ENCODE data around the gene TBC1D22A.
"Not testable (repeated sequence)": the region's sequence is repeated elsewhere in the genome, so short reads cannot be mapped to it uniquely, and the experiment has no call there.

The TBC1D22A gene

DNA sequence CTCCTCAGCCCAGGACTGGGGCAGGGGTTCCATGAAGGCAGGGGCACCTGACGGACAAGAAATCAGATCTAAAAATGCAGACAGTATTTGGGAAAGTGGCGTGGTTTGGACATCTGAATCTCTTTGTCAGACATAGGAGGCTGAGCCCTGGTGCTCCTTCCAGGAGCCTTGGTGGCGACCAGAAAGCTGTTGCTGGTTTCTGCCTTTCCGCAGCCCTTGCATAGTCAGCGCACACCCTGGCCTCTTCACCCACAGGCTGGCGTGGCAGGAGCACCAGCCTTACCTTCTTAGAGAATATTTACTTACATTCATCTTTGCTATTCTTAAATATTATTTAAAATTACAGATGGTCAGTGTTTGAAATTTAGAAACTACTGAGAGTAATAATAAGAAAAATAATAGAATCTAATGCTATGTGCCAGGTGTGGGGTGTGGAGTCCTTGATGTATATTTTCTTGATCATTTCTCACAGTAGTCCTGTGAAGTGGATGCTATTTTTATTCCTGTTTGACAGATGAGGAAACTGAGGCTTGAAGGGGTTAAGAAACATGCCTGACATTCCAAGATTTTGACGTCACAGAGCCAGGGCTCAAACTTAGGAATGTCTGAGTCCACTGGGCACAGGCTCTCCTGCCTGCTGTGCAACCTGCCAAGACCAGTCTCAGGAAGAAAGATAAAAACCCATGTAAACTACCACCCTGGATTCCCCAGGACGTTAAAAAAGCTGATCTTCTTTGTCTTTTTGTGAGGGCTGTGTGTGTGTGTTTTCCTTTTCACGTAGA lies 51.6 kb downstream of the TBC1D22A start:
- no peak for DNase-seq (ENCODE audit: low read depth)

DNA sequence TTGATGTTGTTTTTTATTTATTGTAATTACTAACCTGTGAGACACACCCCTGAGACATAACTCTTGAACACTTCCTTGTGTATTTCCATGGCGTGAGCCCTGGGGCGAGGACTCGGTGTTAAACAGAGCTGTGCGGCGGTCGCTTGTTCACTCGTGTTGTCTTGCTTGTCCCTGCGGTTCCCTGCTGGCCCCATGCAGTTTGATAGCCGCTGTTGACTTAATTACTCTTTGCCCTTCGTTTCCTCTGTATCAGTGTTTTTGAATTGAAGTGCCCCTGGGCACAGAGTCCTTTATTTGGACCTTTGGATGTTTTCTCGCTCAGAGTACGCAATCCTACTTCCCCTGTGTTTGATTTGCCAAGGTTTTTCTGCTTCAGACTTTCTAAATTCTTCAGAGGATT lies 52.7 kb downstream of the TBC1D22A start:
- no peak for DNase-seq (ENCODE audit: low read depth)

DNA sequence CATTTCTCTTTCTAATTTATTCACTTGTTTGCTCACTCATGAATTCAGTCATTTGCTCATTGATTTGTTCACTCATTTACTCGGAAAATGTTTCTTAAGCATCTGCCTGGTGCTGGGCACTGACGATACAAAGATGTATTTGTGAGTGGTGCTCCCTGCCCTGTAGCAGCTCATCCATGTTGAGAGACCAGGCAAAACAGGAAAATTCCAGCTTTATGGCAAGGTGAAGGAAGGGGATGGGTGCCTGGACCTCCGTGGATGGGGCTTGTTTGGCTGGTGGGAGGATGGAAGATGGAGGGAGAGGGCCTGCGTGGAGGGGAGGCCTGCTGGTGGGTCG lies 53.1 kb downstream of the TBC1D22A start:
- no peak for DNase-seq (ENCODE audit: low read depth)

DNA sequence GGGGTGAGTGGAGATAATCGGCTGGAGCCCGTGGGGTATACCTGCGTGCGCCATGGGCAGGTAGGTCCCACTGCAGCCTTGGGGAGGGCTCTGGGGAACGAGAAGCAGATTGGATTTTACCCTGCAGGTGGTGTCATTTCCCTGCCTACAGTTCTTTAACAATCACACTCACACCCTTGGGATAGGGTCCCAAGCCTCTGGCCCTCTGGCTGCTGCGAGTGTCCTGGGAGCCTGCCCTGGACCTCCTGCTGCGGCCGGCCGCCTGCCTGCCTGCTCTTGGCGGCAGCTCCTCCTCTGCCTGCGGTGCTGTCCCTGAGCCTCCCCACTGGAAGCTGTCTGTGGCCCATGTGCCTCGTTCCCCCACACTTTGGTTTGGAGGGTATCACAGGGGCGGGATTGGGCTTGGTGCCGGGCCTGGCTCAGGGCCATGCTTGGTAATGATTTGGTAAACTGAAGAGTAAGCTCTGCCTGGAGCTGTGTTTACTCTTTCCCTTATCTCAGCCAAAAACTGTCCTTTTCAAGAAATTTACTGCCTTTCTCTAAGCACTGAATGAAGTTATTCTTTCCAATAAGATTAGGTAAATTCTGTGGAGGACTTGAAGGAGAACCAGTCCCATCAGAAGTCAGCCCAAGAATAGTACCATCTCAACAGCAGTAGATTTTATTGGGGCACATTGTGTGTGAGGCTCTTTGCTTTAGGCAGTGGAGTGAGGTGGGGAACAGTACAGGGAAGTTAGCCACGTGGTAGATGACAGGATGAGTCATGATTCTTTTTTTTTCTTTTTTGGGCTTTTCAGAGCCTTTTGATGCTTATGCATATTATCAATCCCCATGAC lies 53.7 kb downstream of the TBC1D22A start:
- DNase-seq (ENCODE audit: low read depth) = no peak

DNA sequence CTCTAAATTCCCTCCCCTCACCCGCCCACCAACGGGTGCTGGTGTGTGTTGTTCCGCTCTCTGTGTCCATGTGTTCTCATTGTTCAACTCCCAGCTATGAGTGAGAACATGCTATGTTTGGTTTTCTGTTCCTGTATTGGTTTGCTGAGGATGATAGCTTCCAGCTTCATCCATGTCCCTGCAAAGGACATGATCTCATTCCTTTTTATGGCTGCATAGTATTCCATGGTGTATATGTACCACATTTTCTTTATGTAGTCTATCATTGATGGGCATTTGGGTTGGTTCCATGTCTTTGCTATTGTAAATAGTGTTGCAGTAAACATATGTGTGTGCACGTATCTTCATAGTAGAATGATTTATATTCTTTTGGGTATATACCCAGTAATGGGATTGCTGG lies 54.9 kb downstream of the TBC1D22A start:
- DNase-seq (ENCODE audit: low read depth) = not testable (repeated sequence)

DNA sequence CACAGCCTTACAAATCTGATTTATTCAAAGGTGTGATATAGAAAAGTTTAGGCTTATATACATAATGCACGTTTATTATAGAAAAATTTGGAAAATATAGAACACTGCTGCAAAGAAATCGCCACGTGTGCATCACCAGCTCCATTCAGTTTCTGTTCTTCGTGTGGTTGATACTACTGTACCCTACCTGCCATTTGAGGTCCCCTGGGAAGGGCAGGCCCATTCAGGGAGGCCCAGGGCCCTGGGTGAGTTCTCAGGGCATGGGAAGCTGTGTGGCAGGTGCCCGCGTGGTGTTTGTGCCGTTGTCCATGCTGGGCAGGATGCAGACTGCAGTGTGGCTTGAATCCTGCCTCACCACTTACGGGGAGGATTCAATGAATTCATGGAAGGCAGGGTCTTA lies 60.8 kb downstream of the TBC1D22A start:
- no peak for DNase-seq (ENCODE audit: low read depth)

DNA sequence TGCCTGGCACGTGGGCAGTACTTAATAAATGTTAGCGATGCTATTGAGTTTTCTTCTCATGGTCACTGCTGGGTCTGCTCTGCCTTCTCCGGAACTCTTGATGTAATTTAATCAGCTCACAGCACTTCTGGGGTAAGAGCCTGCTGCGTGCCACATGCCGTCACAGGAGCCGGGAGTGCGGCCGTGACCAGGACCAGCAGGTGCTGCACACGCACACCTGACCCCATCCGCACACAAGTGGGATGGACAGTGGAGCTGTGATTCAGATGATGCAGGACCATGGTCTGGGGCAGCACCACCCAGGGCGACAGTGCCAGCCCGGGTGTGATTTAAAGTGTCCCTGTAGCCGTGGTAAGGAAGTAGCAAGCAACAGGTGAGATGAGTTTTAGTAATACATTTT lies 61.2 kb downstream of the TBC1D22A start:
- DNase-seq (ENCODE audit: low read depth) = no peak

DNA sequence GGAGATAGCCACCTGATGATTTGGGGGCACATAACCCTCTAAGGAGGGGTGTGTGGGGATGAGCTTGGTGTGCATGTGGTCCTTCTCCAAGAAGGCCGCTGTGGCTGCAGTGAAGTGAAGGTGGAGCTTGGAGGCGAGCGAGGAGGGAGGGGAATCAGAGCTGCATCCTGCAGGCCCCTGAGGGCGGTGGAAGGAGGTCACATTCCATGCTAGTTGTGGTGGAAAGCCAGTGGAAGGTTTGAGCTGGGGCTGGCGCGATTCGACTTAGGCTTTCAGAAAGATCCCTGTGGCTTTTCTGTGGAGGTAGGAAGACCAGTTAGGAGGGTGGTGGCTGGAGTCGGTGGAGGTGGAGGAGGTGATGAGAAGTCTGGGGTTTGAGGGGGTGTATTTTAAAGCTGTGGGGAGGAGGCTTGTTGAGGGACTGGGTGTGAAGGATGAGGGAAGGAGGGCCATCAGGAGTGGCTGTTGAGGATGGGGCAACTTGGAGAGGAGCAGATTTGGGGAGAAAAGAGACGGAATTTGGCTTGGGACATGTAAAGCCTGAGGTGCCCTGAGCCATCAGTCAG lies 62.0 kb downstream of the TBC1D22A start:
- no peak for DNase-seq (ENCODE audit: low read depth)

DNA sequence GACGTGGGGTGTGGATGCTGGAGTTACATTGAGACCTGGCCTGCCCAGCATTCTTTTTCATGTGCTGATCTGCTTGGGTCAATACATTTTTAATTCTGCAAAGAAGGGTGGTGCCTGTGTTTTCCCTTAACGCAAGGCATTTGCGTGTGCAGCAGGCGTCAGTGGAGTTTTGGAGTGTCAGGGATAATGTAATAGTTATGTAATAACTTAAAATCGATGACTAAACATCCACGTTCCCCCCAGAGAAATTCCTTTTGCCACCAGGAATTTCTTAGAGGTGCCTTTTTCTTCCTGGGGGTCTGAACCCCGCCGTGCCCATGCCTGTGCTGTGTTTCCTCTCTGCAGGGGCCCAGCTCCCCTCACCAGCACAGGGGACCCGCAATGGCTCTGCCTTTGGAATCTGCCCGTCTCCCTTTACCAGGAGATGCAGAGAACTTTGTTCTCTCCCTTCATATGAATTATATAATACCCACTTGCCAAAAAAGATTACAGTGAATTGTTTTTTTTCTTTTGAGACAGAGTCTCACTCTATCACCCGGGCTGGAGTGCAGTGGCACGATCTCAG lies 62.6 kb downstream of the TBC1D22A start:
- DNase-seq (ENCODE audit: low read depth) = no peak

DNA sequence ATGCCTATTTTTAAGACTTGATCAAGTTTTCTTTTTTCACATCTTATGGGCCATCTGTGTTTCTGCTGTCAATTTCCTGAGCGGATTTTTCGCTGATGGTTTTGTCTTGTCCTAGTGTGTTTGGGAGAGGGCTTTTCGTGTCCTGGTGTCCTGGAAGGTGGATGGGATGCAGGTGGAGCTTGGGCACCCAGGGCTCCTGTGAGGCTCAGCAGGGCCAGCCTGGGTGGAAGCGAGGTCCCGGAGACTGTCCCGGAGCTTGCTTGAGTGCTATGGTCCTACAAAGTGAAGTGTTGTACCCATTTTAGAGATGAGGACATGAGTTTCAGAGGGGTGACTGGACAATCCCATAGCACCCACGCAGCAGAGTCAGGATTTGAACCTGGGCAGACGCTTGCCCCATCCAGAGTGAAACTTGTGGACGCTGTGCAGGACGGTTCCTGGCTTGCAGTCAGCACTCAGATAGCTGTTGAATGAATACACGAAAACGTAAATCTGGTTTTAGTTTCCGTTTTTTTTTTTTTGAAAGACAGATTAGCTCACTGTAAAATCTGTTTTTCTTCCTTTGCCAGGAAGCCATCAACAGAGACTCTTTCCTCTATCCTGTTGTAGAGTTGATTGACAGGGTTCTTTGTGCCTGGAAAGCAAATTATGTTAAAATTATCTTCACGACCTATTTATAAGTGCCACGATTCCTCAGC lies 64.1 kb downstream of the TBC1D22A start:
- DNase-seq (ENCODE audit: low read depth) = no peak

DNA sequence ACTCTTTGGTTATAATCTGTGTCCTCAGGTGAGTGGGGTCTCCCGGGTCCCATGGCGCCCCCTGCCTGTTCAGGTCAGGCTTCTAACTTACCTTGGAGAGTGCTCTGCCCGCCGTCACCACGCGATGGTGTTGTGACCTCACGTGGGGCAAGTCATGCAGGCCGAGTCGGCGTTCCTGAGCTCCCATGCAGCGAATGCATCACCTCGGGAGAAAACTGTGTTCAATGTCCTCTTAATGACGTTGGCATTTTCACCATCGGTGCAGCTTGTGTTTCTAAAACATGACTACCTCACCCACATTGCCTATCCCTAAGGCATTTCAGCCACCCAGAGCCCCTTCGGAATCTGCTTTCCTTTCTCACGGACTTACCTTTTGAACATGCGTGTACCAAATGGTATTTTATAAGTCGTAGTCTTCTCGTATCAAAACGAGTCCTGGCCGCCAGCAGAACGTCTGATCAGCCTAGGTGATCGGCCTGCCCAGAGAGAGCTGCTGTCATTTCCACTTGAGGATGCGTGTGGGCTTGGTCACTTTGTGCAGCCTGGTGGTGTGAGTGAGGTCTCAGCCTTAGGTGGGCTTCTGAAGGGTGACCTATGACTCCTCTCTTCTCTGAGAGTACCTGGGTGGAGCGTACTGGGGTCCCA lies 64.8 kb downstream of the TBC1D22A start:
- DNase-seq (ENCODE audit: low read depth) = no peak

DNA sequence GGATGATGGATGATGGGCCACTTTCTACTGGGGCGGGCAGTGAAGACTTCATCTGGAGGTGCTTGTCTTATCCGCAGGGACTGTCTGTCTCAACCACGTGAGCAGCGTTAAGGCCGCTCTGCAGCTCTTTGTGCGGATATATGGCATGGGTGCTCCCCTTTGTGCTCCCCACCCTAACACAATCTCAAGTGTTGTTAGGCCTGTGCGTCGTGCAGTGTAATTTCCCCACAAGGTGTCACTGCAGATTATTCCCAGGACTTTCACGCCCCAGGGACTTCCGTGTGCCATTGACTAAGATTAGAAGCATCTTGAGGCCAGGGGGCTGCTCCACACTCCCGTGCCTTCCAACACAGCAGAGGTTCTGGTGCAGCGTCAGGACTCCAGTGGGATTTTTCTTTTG lies 65.3 kb downstream of the TBC1D22A start:
- no peak for DNase-seq (ENCODE audit: low read depth)

DNA sequence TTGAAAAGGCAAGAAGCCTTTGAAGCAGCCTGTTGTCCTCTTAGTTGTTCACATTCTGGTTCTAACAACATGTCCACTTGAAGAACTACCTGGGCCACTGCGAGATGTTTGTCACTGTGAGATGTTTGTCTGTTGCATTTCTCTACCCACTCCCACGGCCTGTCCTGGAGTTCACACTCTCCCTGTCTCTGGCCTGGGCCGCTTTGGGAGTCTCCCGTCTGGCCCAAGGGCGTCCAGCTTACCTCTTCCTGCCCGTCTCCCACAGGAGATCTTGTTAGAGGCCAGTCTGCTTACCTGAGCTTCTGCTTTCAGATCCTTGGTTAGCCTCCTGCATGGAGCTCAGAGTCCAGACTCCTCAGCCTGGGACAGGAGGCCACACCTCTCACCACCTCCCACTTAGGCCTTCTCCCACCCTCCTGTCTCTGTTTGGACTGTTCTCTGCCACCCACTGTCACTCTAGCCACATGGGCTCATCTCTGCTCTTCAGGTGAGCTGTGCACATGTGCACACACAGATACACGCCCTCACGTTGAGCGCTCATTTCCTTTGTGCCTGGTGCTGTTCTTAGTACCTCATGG lies 66.0 kb downstream of the TBC1D22A start:
- DNase-seq (ENCODE audit: low read depth) = no peak

DNA sequence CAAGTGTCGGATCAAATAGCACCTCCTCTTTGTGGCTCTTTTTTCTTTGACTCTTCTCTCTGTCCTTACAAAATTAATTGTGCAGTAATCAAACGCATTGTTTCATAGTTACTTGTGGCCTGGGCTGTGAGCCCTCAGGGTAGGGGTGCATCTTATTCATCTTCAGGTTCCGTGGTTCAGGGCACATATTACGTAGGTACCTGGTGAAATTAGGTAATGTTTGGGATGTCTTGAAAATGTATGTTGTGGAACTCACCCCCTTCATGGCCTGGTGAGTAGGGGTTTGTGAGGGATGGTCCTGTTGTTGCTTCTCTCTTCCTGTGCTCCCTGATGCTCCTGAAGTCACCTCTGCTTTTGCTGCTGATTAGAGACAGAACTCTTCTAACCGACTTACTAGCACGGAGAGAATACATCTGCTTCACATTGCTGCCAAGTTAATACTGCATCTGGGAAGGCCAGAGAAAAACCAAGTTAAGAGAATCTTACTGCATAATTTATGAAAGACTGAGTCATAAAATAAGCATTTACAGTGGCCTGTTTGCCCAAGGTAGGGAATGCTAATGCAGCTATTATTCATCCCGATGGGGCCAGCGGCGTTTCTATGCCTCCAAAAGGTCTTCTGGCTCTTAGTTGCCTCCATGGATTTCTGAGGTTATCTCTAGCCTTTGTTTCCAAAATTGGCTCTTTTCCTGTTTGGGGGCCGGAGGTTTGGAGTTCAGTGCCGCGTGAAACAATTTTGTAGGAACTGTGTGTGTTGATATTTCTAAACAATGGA lies 66.9 kb downstream of the TBC1D22A start:
- no peak for DNase-seq (ENCODE audit: low read depth)

DNA sequence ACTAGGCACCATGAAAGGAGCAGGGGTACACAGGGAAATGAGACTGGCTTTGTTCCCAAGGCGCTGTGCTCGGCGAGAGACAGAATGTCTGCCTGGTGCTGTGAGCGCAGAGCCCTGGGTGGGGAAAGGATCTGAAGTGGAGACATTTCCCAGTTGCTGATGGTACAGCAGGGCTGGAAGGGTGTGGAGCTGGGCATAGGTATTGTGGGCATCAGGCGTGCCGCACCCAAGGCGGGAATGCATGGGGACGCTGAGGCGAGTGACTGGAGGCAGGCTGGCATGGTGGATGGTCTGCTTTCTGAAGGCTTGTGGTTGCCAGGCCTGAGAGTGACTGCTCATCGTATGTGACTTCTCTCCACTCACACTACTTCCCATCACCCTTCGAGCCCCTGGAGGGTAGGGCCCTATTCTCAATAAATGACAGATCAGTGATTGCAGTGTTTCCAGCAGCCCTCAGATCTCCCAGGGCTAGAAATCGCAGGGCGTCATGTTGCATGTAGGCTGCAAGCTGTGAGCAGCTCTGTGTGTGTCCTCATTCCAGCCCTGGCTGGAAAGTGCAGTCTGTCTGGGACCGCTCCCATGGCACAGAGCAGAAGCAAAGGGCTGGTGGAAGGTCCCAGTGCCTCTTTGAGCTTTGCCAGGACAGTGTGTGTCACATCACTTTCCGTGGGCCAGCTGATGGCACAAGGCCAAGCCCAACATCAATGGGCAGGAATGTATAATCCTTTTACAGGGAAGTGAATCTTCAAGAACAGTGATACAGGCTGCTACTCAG lies 67.7 kb downstream of the TBC1D22A start:
- DNase-seq (ENCODE audit: low read depth) = no peak

DNA sequence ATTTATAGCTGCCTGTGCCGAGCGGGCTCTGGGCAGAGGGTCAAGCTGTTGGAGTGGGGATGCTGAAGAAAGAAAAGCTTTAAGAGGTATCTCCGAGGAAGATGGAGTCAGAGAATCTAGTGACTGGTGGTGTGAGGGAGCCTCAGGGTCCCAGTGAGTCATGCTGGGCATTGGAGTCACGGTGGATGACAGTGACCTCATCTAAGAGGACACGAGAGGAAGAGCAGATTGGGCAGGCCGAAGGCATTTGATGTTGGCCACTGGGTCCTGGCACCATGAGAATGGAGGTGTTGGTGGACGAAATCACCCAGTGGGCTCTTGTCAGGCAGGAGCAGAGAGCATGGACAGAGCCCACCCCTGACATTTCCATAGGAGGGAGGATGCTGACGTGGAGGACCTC lies 68.4 kb downstream of the TBC1D22A start:
- no peak for DNase-seq (ENCODE audit: low read depth)

DNA sequence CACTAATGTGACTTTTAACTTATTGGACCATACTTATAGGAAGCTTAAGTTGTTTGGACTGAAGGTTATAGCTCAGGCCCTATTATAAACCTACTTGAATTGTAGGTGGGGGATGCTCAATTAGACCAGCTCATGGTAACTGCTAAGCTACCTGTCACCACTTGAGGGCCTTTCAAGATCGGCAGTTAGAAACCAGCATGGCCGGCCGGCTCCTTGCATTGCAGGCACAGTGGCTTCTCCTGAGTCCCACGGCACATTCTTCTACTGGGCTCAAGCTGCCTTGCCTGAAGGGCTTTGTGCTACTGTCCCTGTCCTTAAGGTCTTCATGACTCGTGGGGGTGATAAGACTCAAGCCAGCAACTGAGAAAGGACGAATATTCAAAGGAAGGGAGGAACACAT lies 70.8 kb downstream of the TBC1D22A start:
- no peak for DNase-seq (ENCODE audit: low read depth)

DNA sequence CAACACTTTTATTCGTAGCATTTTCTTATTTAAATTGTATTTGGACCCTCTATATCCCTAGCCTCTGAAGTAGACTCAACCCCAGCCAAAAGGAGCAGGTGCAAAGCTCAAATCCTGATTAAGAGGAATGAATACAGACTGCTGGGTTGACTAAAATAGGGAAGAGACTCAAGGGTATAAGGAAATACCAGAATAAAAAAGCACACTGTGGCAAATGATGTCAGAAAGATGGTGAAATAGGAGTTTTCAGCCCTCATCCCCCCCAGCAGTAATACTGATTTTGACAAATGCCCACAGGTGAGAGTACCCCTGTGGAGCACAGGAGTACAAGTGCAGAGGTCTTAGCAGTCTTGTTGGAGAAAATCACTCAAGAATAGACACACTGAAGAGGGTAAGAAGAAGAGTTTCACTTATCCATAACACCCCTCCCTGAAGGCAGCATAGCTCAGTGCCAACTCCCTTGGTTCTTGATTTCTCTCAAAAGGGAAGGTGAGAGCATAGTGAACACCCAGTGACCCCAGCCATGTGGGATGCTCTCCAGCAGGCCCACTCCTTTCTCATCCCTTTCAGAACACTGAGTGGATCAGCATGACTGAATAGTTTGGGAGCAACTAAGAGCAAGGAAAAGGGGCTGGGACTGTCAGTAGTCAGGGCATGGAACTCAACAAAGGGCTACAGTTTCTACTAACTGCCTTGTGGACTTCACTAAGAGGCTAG lies 71.7 kb downstream of the TBC1D22A start:
- DNase-seq (ENCODE audit: low read depth) = no peak

DNA sequence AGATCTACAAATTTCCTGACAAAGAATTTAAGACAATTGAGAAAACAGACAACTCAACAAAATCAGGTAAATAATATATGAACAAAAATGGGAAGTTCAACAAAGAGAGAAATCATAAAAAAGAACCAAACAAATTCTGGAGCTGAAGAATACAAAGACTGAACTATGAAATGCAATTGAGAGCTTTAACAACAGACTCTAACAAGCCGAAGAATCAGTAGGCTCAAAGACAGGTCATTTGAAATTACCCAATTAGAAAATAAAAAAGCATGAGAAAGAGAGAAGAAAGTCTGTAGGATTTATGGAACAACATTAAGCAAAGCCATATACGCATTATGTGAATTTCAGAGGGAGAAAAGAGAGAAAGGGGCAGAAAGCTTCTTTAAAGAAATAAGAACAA lies 72.8 kb downstream of the TBC1D22A start:
- DNase-seq (ENCODE audit: low read depth) = no peak

Data from stimulated activated CD8-positive, alpha-beta memory T cell treated with anti-CD3 and anti-CD28 coated beads, Interleukin-12 subunit alpha, Interleukin-12 subunit beta, amount 100 ng/mL, for 4 hours (primary cell).